ENCODE measurements around the gene RNF41.

Gene RNF41

GRCh38 chr12:56224102-56224701 is 2.5 kb upstream of the RNF41 start, which contains the start of gene NABP2:
NABP2 (plus strand) TSS chr12:56224342; CDS start chr12:56224857, 515 bp downstream.
- no peaks in the 10 kb centered on the region for H3K27me3 ChIP-seq (replicated peaks)
- DNase-seq, result peak; percentile 98
- H3K4me3 ChIP-seq (ENCODE audit: low read depth, low read length), result peak within 1 kb of the TSS; percentile 77
- in situ Hi-C loops (cut with HindIII; ENCODE audit: low pct_ligation_motif_present, low sequenced_read_pairs), result no loop called here
- H3K27ac ChIP-seq, result peak within 1 kb of the TSS; percentile 30
- TF ChIP-seq CTCF (IDR thresholded peaks at IDR 0.05; ENCODE audit: low read depth, low read length, missing control alignments), result peak; percentile 80
- no peaks in the 10 kb centered on the region for H3K36me3 ChIP-seq (replicated peaks)

- no peaks in the 10 kb centered on the region for H3K27me3 ChIP-seq (replicated peaks)
- DNase-seq, result no peak
- no peak for TF ChIP-seq CTCF (IDR thresholded peaks at IDR 0.05; ENCODE audit: low read depth, low read length, missing control alignments)
- in situ Hi-C loops (cut with HindIII; ENCODE audit: low pct_ligation_motif_present, low sequenced_read_pairs), result no loop called here
- H3K36me3 ChIP-seq (replicated peaks), result no peaks in the 10 kb centered on the region
- peak overlapping the region; percentile 26 for H3K27ac ChIP-seq
- H3K4me3 ChIP-seq (ENCODE audit: low read depth, low read length), result peak overlapping the region; percentile 29
Observed at GRCh38 chr12:56223571-56224101, 1.9 kb upstream of the RNF41 start.

GRCh38 chr12:56222531-56222895 is 791 bp upstream of the RNF41 start:
- H3K36me3 ChIP-seq (replicated peaks), result no peaks in the 10 kb centered on the region
- in situ Hi-C loops (cut with HindIII; ENCODE audit: low pct_ligation_motif_present, low sequenced_read_pairs), result no loop called here
- H3K27me3 ChIP-seq (replicated peaks), result no peaks in the 10 kb centered on the region
- no peak for TF ChIP-seq CTCF (IDR thresholded peaks at IDR 0.05; ENCODE audit: low read depth, low read length, missing control alignments)
- peak overlapping the region; percentile 93 for H3K27ac ChIP-seq
- DNase-seq, result no peak
- peak overlapping the region; percentile 86 for H3K4me3 ChIP-seq (ENCODE audit: low read depth, low read length)

GRCh38 chr12:56221232-56221756 is 428 bp downstream of the RNF41 start:
- in situ Hi-C loops (cut with HindIII; ENCODE audit: low pct_ligation_motif_present, low sequenced_read_pairs), result no loop called here

GRCh38 chr12:56220611-56221231 is 1.0 kb downstream of the RNF41 start:
- Histone ChIP-seq H3K36me3 (replicated peaks) (peaks cover 7% of the 10 kb centered on the region), H3K27ac (peak overlapping the region; percentile 93), H3K27me3 (replicated peaks) (no peaks in the 10 kb centered on the region), H3K4me3 (ENCODE audit: low read depth, low read length) (peak overlapping the region; percentile 86)
- DNase-seq, result no peak
- in situ Hi-C loops (cut with HindIII; ENCODE audit: low pct_ligation_motif_present, low sequenced_read_pairs), result no loop called here
- TF ChIP-seq CTCF (IDR thresholded peaks at IDR 0.05; ENCODE audit: low read depth, low read length, missing control alignments), result no peak

More at GRCh38 chr12:56221232-56221756, 428 bp downstream of the RNF41 start:
- Histone ChIP-seq H3K4me3 (ENCODE audit: low read depth, low read length) (peak overlapping the region; percentile 86), H3K27me3 (replicated peaks) (no peaks in the 10 kb centered on the region), H3K27ac (peak overlapping the region; percentile 93), H3K36me3 (replicated peaks) (peaks cover 5% of the 10 kb centered on the region)
- peak; percentile 48 for DNase-seq
- TF ChIP-seq CTCF (IDR thresholded peaks at IDR 0.05; ENCODE audit: low read depth, low read length, missing control alignments), result no peak
